IMR-90 (cell line): ENCODE results near the gene CYB5R3. TPM values are rescaled to one million over a fixed set of nuclear protein-coding genes. Genes with fewer than 3 reads are reported as not detected.

Source experiments
- ATAC-seq: fragments of 200-7000 bp; cut with Tn5 transposase; 2 replicates; pipeline ENCODE4 v1.9.1; 2020; ENCODE audit warnings: low read depth, mild to moderate bottlenecking, moderate library complexity
- BruUV-seq: library from RNA; stranded (reverse); fragments of 400-500 nt; replicated peaks from 2 replicates; lab custom pipeline; 2021; lab: Mats Ljungman, UMichigan
- CTCF ChIA-PET: fragments of 300-600 bp; formaldehyde crosslinking; extraction: SDS; loops from one replicate; lab custom pipeline; 2021; ENCODE audit warnings: antibody characterized with exemption; lab: Yijun Ruan, JAX
- POLR2A ChIA-PET: fragments of 300-600 bp; sonication (Branson Sonifier 250); formaldehyde crosslinking; loops from one replicate; lab custom pipeline; 2022; ENCODE audit warnings: antibody characterized with exemption; ENCODE audit not compliant: unreplicated experiment; lab: Charles Lee
- DNase-seq: peaks from one replicate; pipeline ENCODE4 v3.0.0; 2013
- H2AFZ ChIP-seq: replicated peaks from 2 replicates; pipeline ENCODE3; 2013; ENCODE audit warnings: low read length, mild to moderate bottlenecking; ENCODE audit not compliant: poor library complexity
- H2AK5ac ChIP-seq: 2 replicates; pipeline ENCODE4 v1.6.1; 2013; ENCODE audit warnings: low read depth, low read length, inconsistent platforms
- H2AK9ac ChIP-seq: replicated peaks from 2 replicates; pipeline ENCODE3; 2013; ENCODE audit warnings: mild to moderate bottlenecking, low read depth, low read length, moderate library complexity; ENCODE audit not compliant: poor library complexity
- H2BK120ac ChIP-seq: 2 replicates; pipeline ENCODE4 v1.6.1; 2013; ENCODE audit warnings: low read depth, low read length, inconsistent platforms
- H2BK15ac ChIP-seq: 3 replicates; pipeline ENCODE4 v1.6.1; 2013; ENCODE audit warnings: low read depth, low read length, inconsistent platforms
- H2BK20ac ChIP-seq: 2 replicates; pipeline ENCODE4 v1.6.1; 2013; ENCODE audit warnings: low read depth, mild to moderate bottlenecking, inconsistent platforms, low read length, moderate library complexity
- H2BK5ac ChIP-seq: 2 replicates; pipeline ENCODE4 v1.6.1; 2013; ENCODE audit warnings: mild to moderate bottlenecking, low read depth, low read length, inconsistent platforms; ENCODE audit not compliant: poor library complexity, severe bottlenecking
- H3K14ac ChIP-seq: replicated peaks from 2 replicates; pipeline ENCODE4 v1.6.1; 2013; ENCODE audit warnings: low read depth, low read length, inconsistent platforms
- H3K18ac ChIP-seq: 2 replicates; pipeline ENCODE4 v1.6.1; 2013; ENCODE audit warnings: low read depth, low read length, control low read depth
- H3K23ac ChIP-seq: 2 replicates; pipeline ENCODE4 v1.6.1; 2013; ENCODE audit warnings: low read depth, low read length, inconsistent platforms
- H3K27ac ChIP-seq: 2 replicates; pipeline ENCODE4 v1.5.1; 2013; ENCODE audit warnings: mild to moderate bottlenecking, control low read depth, low read length; ENCODE audit not compliant: insufficient read depth
- H3K27me3 ChIP-seq: 2 replicates; pipeline ENCODE4 v1.6.1; 2013; ENCODE audit warnings: low read length; ENCODE audit not compliant: control insufficient read depth, insufficient read depth
- H3K36me3 ChIP-seq: 2 replicates; pipeline ENCODE4 v1.6.1; 2013; ENCODE audit warnings: low read length, mixed read lengths; ENCODE audit not compliant: control insufficient read depth, insufficient read depth
- H3K4ac ChIP-seq: 2 replicates; pipeline ENCODE4 v1.6.1; 2013; ENCODE audit warnings: low read depth, low read length, inconsistent platforms
- H3K4me1 ChIP-seq: 2 replicates; pipeline ENCODE4 v1.6.1; 2013; ENCODE audit warnings: low read length, mixed read lengths; ENCODE audit not compliant: control insufficient read depth, insufficient read depth
- H3K4me2 ChIP-seq: 2 replicates; pipeline ENCODE4 v1.6.1; 2013; ENCODE audit warnings: low read depth, mild to moderate bottlenecking, control low read depth, low read length, moderate library complexity
- H3K4me3 ChIP-seq: 2 replicates; pipeline ENCODE4 v1.5.1; 2013; ENCODE audit warnings: low read depth, mild to moderate bottlenecking, control low read depth, low read length, moderate library complexity; ENCODE audit not compliant: insufficient read depth
- H3K56ac ChIP-seq: 2 replicates; pipeline ENCODE4 v1.6.1; 2013; ENCODE audit warnings: low read length, inconsistent platforms; ENCODE audit not compliant: insufficient read depth; ENCODE audit errors: extremely low read depth
- H3K79me1 ChIP-seq, 2 experiments: 2 replicates each; pipeline ENCODE4 v1.6.1; 2013; ENCODE audit warnings: low read length in 2 of 2, inconsistent platforms in 1 of 2, low read depth in 1 of 2
- H3K9ac ChIP-seq: 2 replicates; pipeline ENCODE4 v1.6.1; 2013; ENCODE audit warnings: low read depth, low read length, control low read depth
- H3K9me1 ChIP-seq: 2 replicates; pipeline ENCODE4 v1.6.1; 2013; ENCODE audit warnings: low read length, inconsistent platforms; ENCODE audit not compliant: insufficient read depth
- H3K9me3 ChIP-seq: 2 replicates; pipeline ENCODE4 v1.6.1; 2013; ENCODE audit warnings: low read length; ENCODE audit not compliant: control insufficient read depth, insufficient read depth
- H4K20me1 ChIP-seq: 2 replicates; pipeline ENCODE4 v1.6.1; 2013; ENCODE audit warnings: low read length, inconsistent platforms; ENCODE audit not compliant: insufficient read depth
- H4K5ac ChIP-seq: 2 replicates; pipeline ENCODE4 v1.6.1; 2013; ENCODE audit warnings: mild to moderate bottlenecking, low read depth, low read length, control low read depth
- H4K8ac ChIP-seq, 2 experiments: 2 replicates each; pipeline ENCODE4 v1.6.1; 2013; ENCODE audit warnings: low read depth in 2 of 2, low read length in 2 of 2, control low read depth in 1 of 2, inconsistent platforms in 1 of 2
- H4K91ac ChIP-seq: 2 replicates; pipeline ENCODE4 v1.6.1; 2013; ENCODE audit warnings: low read depth, low read length, inconsistent platforms; ENCODE audit not compliant: insufficient read depth
- BHLHE40 ChIP-seq: fragments of 150-350 bp; IDR thresholded peaks from 2 replicates; pipeline ENCODE4 v1.6.1; 2016; ENCODE audit warnings: mild to moderate bottlenecking, low read depth, low read length
- CEBPB ChIP-seq: IDR thresholded peaks from 2 replicates; pipeline ENCODE4 v1.6.1; 2012; ENCODE audit warnings: low read depth, low read length, improper control_type of control experiment
- CHD1 ChIP-seq: IDR thresholded peaks from 2 replicates; pipeline ENCODE4 v1.6.1; 2012; ENCODE audit warnings: low read depth, low read length, improper control_type of control experiment
- CTCF ChIP-seq: conservative IDR thresholded peaks from 2 replicates; pipeline ENCODE4 v1.5.1; 2012; ENCODE audit warnings: mild to moderate bottlenecking, low read depth, low read length, improper control_type of control experiment
- MAZ ChIP-seq: IDR thresholded peaks from 2 replicates; pipeline ENCODE4 v1.6.1; 2012; ENCODE audit warnings: low read depth, mild to moderate bottlenecking, low read length, improper control_type of control experiment, moderate library complexity, borderline replicate concordance
- NFE2L2 ChIP-seq: fragments of 150-350 bp; IDR thresholded peaks from 2 replicates; pipeline ENCODE4 v1.6.1; 2016; ENCODE audit warnings: low read depth, mild to moderate bottlenecking, low read length
- POLR2A ChIP-seq: IDR thresholded peaks from 2 replicates; pipeline ENCODE4 v1.6.1; 2012; ENCODE audit warnings: mild to moderate bottlenecking, low read depth, low read length
- RAD21 ChIP-seq: IDR thresholded peaks from 2 replicates; pipeline ENCODE4 v1.6.1; 2012; ENCODE audit warnings: low read length, improper control_type of control experiment
- RCOR1 ChIP-seq: IDR thresholded peaks from 2 replicates; pipeline ENCODE4 v1.6.1; 2012; ENCODE audit warnings: mild to moderate bottlenecking, low read length, improper control_type of control experiment; ENCODE audit not compliant: insufficient replicate concordance
- RFX5 ChIP-seq: IDR thresholded peaks from 2 replicates; pipeline ENCODE4 v1.8.0; 2012; ENCODE audit warnings: low read depth, mild to moderate bottlenecking, low read length, moderate library complexity
- SMC3 ChIP-seq: fragments of 150-350 bp; IDR thresholded peaks from 2 replicates; pipeline ENCODE4 v1.6.1; 2016; ENCODE audit warnings: low read depth, mild to moderate bottlenecking, antibody characterized with exemption, low read length, moderate library complexity
- USF2 ChIP-seq: fragments of 150-350 bp; IDR thresholded peaks from 2 replicates; pipeline ENCODE4 v1.6.1; 2017; ENCODE audit warnings: mild to moderate bottlenecking, antibody characterized with exemption, low read length, low read depth
- WGBS, 2 experiments: methylation state at CpG; one replicate each; pipeline versions ENCODE4 v1.1.5 to v1.1.7; 2013; ENCODE audit warnings: missing lambda C conversion rate in 2 of 2; ENCODE audit not compliant: insufficient read length in 1 of 2; ENCODE audit errors: extremely low coverage in 2 of 2; 5-methylcytosine and 5-hydroxymethylcytosine counted together
- dilution Hi-C: fragments of 300-500 bp; cut with HindIII; formaldehyde crosslinking; loops from one replicate; pipeline ENCODE4 v1.14.3; 2018; ENCODE audit warnings: low sequenced_read_pairs; ENCODE audit not compliant: unreplicated experiment
- in situ Hi-C: fragments of 300-500 bp; cut with MboI; formaldehyde crosslinking; loops from 3 replicates; pipeline ENCODE4 v1.14.3; 2019; ENCODE audit warnings: low sequenced_read_pairs, inconsistent platforms, mixed read lengths
- intact Hi-C: fragments of 100-400 bp; cut with micrococcal nuclease; formaldehyde crosslinking; loops from 2 replicates; pipeline ENCODE4 v1.10.0; 2022
- polyA plus RNA-seq, 3 experiments: library from polyadenylated mRNA; depleted of rRNA; stranded (reverse); fragments of >200 nt; gene quantifications; 2 replicates each; pipeline ENCODE4 v1.2.3, GENCODE V29; 2012; ENCODE audit warnings: low replicate concordance in 1 of 3
- total RNA-seq: library from RNA; depleted of rRNA; stranded (reverse); fragments of >200 nt; gene quantifications from 2 replicates; pipeline ENCODE4 v1.2.3, GENCODE V29; 2012

Gene CYB5R3
- total and polyA plus RNA-seq, 2 of the 4 experiments (the other 2 are of a cell fraction): 44.1 to 362 TPM

- Histone ChIP-seq H2BK15ac (peak overlapping the region; percentile 90; the same call in 2 of the 3 replicates), H3K9ac (peak overlapping the region; percentile 77), H3K9me3 (no peaks in the 10 kb centered on the region), H3K23ac (peak overlapping the region; percentile 68; the same call in 1 of the 2 replicates), H3K9me1 (no peaks in the 10 kb centered on the region), H3K27ac (peak overlapping the region; percentile 26; the same call in 1 of the 2 replicates), H2AK9ac (peak overlapping the region; percentile 80), H2BK20ac (peak overlapping the region; percentile 79), H2AK5ac (peak overlapping the region; percentile 73), H3K79me1 (no peaks in the 10 kb centered on the region), H3K14ac (0 out of 2 replicates have a peak overlapping the region, but pooled peaks have one; percentile 63), H2AFZ (peak overlapping the region; percentile 100), H3K4me3 (peak overlapping the region; percentile 63), H4K5ac (peak overlapping the region; percentile 61), H3K27me3 (no peaks in the 10 kb centered on the region), H3K36me3 (no peaks in the 10 kb centered on the region), H2BK120ac (peak overlapping the region; percentile 95), H4K91ac (peak overlapping the region; percentile 92), H4K20me1 (no peaks in the 10 kb centered on the region), H3K56ac (peak overlapping the region; percentile 59; the same call in 1 of the 2 replicates), H4K8ac (peak overlapping the region; percentile 81 to 87), H3K18ac (peak overlapping the region; percentile 69; the same call in 1 of the 2 replicates), H3K4me2 (peak overlapping the region; percentile 97), H2BK5ac (peak overlapping the region; percentile 61), H3K4me1 (no peaks in the 10 kb centered on the region), H3K4ac (peak overlapping the region; percentile 89)
- BruUV-seq: no TSS peak
- ATAC-seq (peak; percentile 95), DNase-seq (peak; percentile 53)
- intact Hi-C loops (loop anchor here (1.0 kb wide), 1 partner anchor 158 kb away; no protein-coding TSS in a partner anchor), dilution Hi-C loops (no loop called here), in situ Hi-C loops (loop anchor here (10.0 kb wide), 1 partner anchor 123 kb away; no protein-coding TSS in a partner anchor)
- TF ChIP-seq MAZ (peak; percentile 31; the same call in 1 of the 2 replicates), USF2 (no peak), NFE2L2 (no peak), RAD21 (peak; percentile 90), CTCF (peak; percentile 87), CHD1 (no peak), CEBPB (no peak), SMC3 (peak; percentile 89), POLR2A (peak; percentile 63), RFX5 (no peak), BHLHE40 (no peak), RCOR1 (no peak)
- POLR2A ChIA-PET: no interaction called here
- 11% methylated on average over 11 of the region's 68 CpGs; no CpG with 5 or more reads in 1 of the 2 experiments for WGBS, 2 experiments
- CTCF ChIA-PET: no interaction called here
These were observed 13.0 kb upstream of the CYB5R3 start for GRCh38 chr22:42661985-42662831.
